K562 (cell line): ENCODE data around the gene AHSG. TPM values are rescaled to one million over a fixed set of nuclear protein-coding genes. Genes with fewer than 3 reads are reported as not detected.

ENCODE experiments used
- ARID1B ChIP-seq: fragments of 450-650 bp; IDR thresholded peaks from 2 replicates; pipeline ENCODE4 v1.6.1; 2016; ENCODE audit warnings: antibody characterized with exemption, mild to moderate bottlenecking, inconsistent platforms
- ATF3 ChIP-seq, 2 experiments: fragments of 450-650 bp in 1 of 2; sonication (generic) in 1 of 2; formaldehyde crosslinking in 1 of 2; IDR thresholded peaks in 1 of 2; conservative IDR thresholded peaks in 1 of 2; 2 replicates each; pipeline versions ENCODE4 v1.6.1 to v1.8.1; 2016 to 2023; ENCODE audit warnings: mild to moderate bottlenecking in 2 of 2, moderate library complexity in 2 of 2, inconsistent platforms in 1 of 2, missing genetic modification reagents in 1 of 2
- CBFA2T2 ChIP-seq: fragments of 450-650 bp; conservative IDR thresholded peaks from 2 replicates; pipeline ENCODE4 v1.6.1; 2017; ENCODE audit warnings: mild to moderate bottlenecking
- CBFA2T3 ChIP-seq: fragments of 450-650 bp; IDR thresholded peaks from 2 replicates; pipeline ENCODE4 v1.6.1; 2017
- CCNT2 ChIP-seq: IDR thresholded peaks from 2 replicates; pipeline ENCODE4 v1.6.1; 2011; ENCODE audit warnings: borderline replicate concordance, low read depth, mild to moderate bottlenecking, moderate library complexity, mixed read lengths, low read length; ENCODE audit not compliant: insufficient read length; ENCODE audit errors: extremely low read depth
- CTBP1 ChIP-seq: fragments of 450-650 bp; IDR thresholded peaks from 2 replicates; pipeline ENCODE4 v1.6.1; 2016; ENCODE audit warnings: borderline replicate concordance
- DPF2 ChIP-seq: fragments of 450-650 bp; IDR thresholded peaks from 2 replicates; pipeline ENCODE4 v1.6.1; 2016
- HDGF ChIP-seq: fragments of 450-650 bp; IDR thresholded peaks from 2 replicates; pipeline ENCODE4 v1.6.1; 2016
- JUN ChIP-seq, 2 experiments: sonication (generic) in 1 of 2; formaldehyde crosslinking in 1 of 2; IDR thresholded peaks; 2 replicates each; pipeline versions ENCODE4 v1.6.1 to v1.8.0; 2012 to 2022; ENCODE audit warnings: borderline replicate concordance in 2 of 2, mild to moderate bottlenecking in 2 of 2, improper control_type of control experiment in 1 of 2, low read depth in 1 of 2, low read length in 1 of 2, missing genetic modification reagents in 1 of 2
- JUND ChIP-seq, 2 experiments: IDR thresholded peaks; 2 replicates in 1 of 2; 3 replicates in 1 of 2; pipeline ENCODE4 v1.6.1; 2011; ENCODE audit warnings: borderline replicate concordance in 2 of 2, low read depth in 2 of 2, low read length in 2 of 2, improper control_type of control experiment in 1 of 2, missing biosample characterization in 1 of 2, missing genetic modification characterization in 1 of 2, missing genetic modification reagents in 1 of 2
- SMARCA4 ChIP-seq: fragments of 450-650 bp; IDR thresholded peaks from 2 replicates; pipeline ENCODE4 v1.6.1; 2016
- SMARCE1 ChIP-seq: fragments of 450-650 bp; IDR thresholded peaks from 2 replicates; pipeline ENCODE4 v1.7.1; 2016; ENCODE audit warnings: mild to moderate bottlenecking
- XRCC3 ChIP-seq: fragments of 450-650 bp; IDR thresholded peaks from 2 replicates; pipeline ENCODE4 v1.6.1; 2017; ENCODE audit warnings: mild to moderate bottlenecking, moderate library complexity
- ZBTB40 ChIP-seq, 2 experiments: fragments of 450-650 bp in 1 of 2; sonication (generic) in 1 of 2; formaldehyde crosslinking in 1 of 2; IDR thresholded peaks; 2 replicates each; pipeline versions ENCODE4 v1.7.1 to v1.9.0; 2016 to 2022; ENCODE audit warnings: inconsistent platforms in 1 of 2, mild to moderate bottlenecking in 1 of 2, missing genetic modification reagents in 1 of 2
- ZEB2 ChIP-seq: fragments of 450-650 bp; IDR thresholded peaks from 2 replicates; pipeline ENCODE4 v1.6.1; 2016
- ZNF589 ChIP-seq: fragments of 200-800 bp; sonication (Bioruptor generic); IDR thresholded peaks from 2 replicates; pipeline ENCODE4 v1.6.1; 2016; ENCODE audit warnings: low read depth, missing genetic modification characterization, missing compliant biosample characterization
- polyA plus RNA-seq, 8 experiments: library from polyadenylated mRNA; depleted of rRNA in 4 of 8; stranded (reverse) in 5 of 8; unstranded in 3 of 8; fragments of >200 nt; fragmentation: Nextera tagmentation in 2 of 8; fragmentation: Illumina TruSeq in 1 of 8; extraction: Ambion mirVana in 2 of 8; extraction: Trizol in 1 of 8; gene quantifications; 2 replicates each; pipeline versions ENCODE4 v1.2.1 to v1.2.3, GENCODE V29; 2011 to 2014; ENCODE audit warnings: inconsistent platforms in 1 of 8, missing spikeins in 1 of 8
- total RNA-seq, 7 experiments: library from RNA; depleted of rRNA in 6 of 7; stranded (reverse); fragments of >200 nt in 6 of 7; fragmentation: Illumina TruSeq in 2 of 7; extraction: Trizol in 2 of 7; gene quantifications; 2 replicates each; pipeline versions ENCODE4 v1.2.1 to v1.2.3, GENCODE V29; 2011 to 2021; ENCODE audit warnings: low replicate concordance in 1 of 7

Gene AHSG
- total and polyA plus RNA-seq, 9 of the 15 experiments (the other 6 are each of a cell fraction or from before 2014, with no cell fraction given), result 0.69 TPM; not detected in 8

GRCh38 chr3:186588632-186589031, 24.2 kb upstream of the AHSG start (continued):
- TF ChIP-seq ZBTB40 (IDR thresholded peaks at IDR 0.05) (no peak), ZBTB40 (CRISPR knock-in tag; IDR thresholded peaks at IDR 0.05) (no peak), ZNF589 (CRISPR knock-in tag) (no peak), JUND (IDR thresholded peaks at IDR 0.05; ENCODE audit: borderline replicate concordance, low read depth, low read length) (peak; percentile 72; the same call in 1 of the 2 replicates), JUND (tag; IDR thresholded peaks at IDR 0.05; ENCODE audit: borderline replicate concordance, low read depth, low read length) (peak; percentile 62; the same call in 2 of the 3 replicates), XRCC3 (no peak), CBFA2T3 (peak; percentile 53), CBFA2T2 (peak; percentile 14; the same call in 1 of the 2 replicates), ARID1B (peak; percentile 63), HDGF (no peak), SMARCE1 (0 out of 2 replicates have a peak, but pooled peaks have one; percentile 36), CCNT2 (peak; percentile 18), DPF2 (peak; percentile 67), CTBP1 (0 out of 2 replicates have a peak, but pooled peaks have one; percentile 22), ZEB2 (peak; percentile 39; the same call in 1 of the 2 replicates), ATF3 (IDR thresholded peaks at IDR 0.05) (peak; percentile 73), ATF3 (CRISPR knock-in tag; conservative IDR thresholded peaks at IDR 0.05) (no peak), JUN (IDR thresholded peaks at IDR 0.05; ENCODE audit: borderline replicate concordance, low read depth, low read length) (peak; percentile 26; the same call in 1 of the 2 replicates), JUN (CRISPR knock-in tag; IDR thresholded peaks at IDR 0.05; ENCODE audit: borderline replicate concordance) (no peak), SMARCA4 (peak; percentile 61; the same call in 1 of the 2 replicates)
- TF ChIP-seq, all 486 proteins: peak for 14
